SKM-1 (cell line): ENCODE measurements around the gene UFD1.

Experiments used
- DNase-seq: peaks from one replicate; lab custom pipeline; 2025; ENCODE audit not compliant: unreplicated experiment; lab: John Stamatoyannopoulos, UW

UFD1 gene

GRCh38 chr22:19430890-19431541 is 48.0 kb downstream of the UFD1 start:
- no peak for DNase-seq

GRCh38 chr22:19429950-19430889 is 48.8 kb downstream of the UFD1 start:
- DNase-seq = peak; percentile 38

GRCh38 chr22:19424186-19424500 is 54.9 kb downstream of the UFD1 start:
- no peak for DNase-seq

- no peak for DNase-seq
These were observed 56.3 kb downstream of the UFD1 start for GRCh38 chr22:19422440-19423301.

- no peak for DNase-seq
These were observed 58.7 kb downstream of the UFD1 start for GRCh38 chr22:19420321-19420720.

- no peak for DNase-seq
These were observed 59.4 kb downstream of the UFD1 start for GRCh38 chr22:19419464-19420178.

- peak; percentile 86 for DNase-seq
These were observed 59.9 kb downstream of the UFD1 start for GRCh38 chr22:19419086-19419463.

- DNase-seq = no peak
These were observed 66.1 kb downstream of the UFD1 start for GRCh38 chr22:19412923-19413322.

GRCh38 chr22:19412478-19412877 is 66.5 kb downstream of the UFD1 start:
- no peak for DNase-seq

- no peak for DNase-seq
These were observed 67.3 kb downstream of the UFD1 start for GRCh38 chr22:19411690-19412045.

GRCh38 chr22:19410941-19411689 is 67.9 kb downstream of the UFD1 start:
- no peak for DNase-seq

- no peak for DNase-seq
These were observed 71.1 kb downstream of the UFD1 start for GRCh38 chr22:19407649-19408606.

GRCh38 chr22:19406846-19407245 is 72.1 kb downstream of the UFD1 start:
- no peak for DNase-seq

- DNase-seq = no peak
These were observed 72.6 kb downstream of the UFD1 start for GRCh38 chr22:19406281-19406811.

- DNase-seq = no peak
These were observed 73.3 kb downstream of the UFD1 start for GRCh38 chr22:19405652-19406051.

GRCh38 chr22:19405133-19405532 is 73.9 kb downstream of the UFD1 start:
- DNase-seq = no peak

GRCh38 chr22:19404676-19405075 is 74.3 kb downstream of the UFD1 start:
- no peak for DNase-seq

- DNase-seq = no peak
These were observed 76.3 kb downstream of the UFD1 start for GRCh38 chr22:19402642-19403191.

- DNase-seq = no peak
These were observed 77.5 kb downstream of the UFD1 start for GRCh38 chr22:19401483-19401882.
